Liver (tissue), 9 donors: Measurements from ENCODE around the gene PLXDC2. TPM values are rescaled to one million over a fixed set of nuclear protein-coding genes. Genes with fewer than 3 reads are reported as not detected.

Experiments used
- DNase-seq: peaks from one replicate; pipeline ENCODE4 v3.0.0-alpha.2; 2017; ENCODE audit warnings: low spot score
- H3K27ac ChIP-seq, 2 donors: one replicate each; pipeline ENCODE4 v1.7.0; 2013; ENCODE audit warnings: inconsistent platforms in 2 of 2, low read length in 2 of 2, control low read depth in 1 of 2, low read depth in 1 of 2, mild to moderate bottlenecking in 1 of 2
- H3K27me3 ChIP-seq, 4 donors: one replicate each; pipeline versions ENCODE4 v1.6.1 to v1.7.0; 2013; ENCODE audit warnings: low read length in 3 of 4, inconsistent platforms in 1 of 4, mild to moderate bottlenecking in 1 of 4, moderate library complexity in 1 of 4; ENCODE audit not compliant: control insufficient read depth in 4 of 4, insufficient read depth in 4 of 4
- H3K36me3 ChIP-seq, 4 donors: one replicate each; pipeline versions ENCODE4 v1.6.1 to v1.7.0; 2013; ENCODE audit warnings: low read length in 3 of 4, mild to moderate bottlenecking in 3 of 4, low read depth in 1 of 4, moderate library complexity in 1 of 4; ENCODE audit not compliant: control insufficient read depth in 4 of 4, insufficient read depth in 3 of 4
- H3K4me1 ChIP-seq, 4 donors: one replicate each; pipeline versions ENCODE4 v1.6.1 to v1.7.0; 2013; ENCODE audit warnings: low read length in 3 of 4, mild to moderate bottlenecking in 3 of 4, moderate library complexity in 1 of 4; ENCODE audit not compliant: control insufficient read depth in 4 of 4, insufficient read depth in 4 of 4
- H3K4me3 ChIP-seq, 3 donors: one replicate each; pipeline versions ENCODE4 v1.6.1 to v1.7.0; 2013; ENCODE audit warnings: low read length in 3 of 3, control low read depth in 1 of 3, low read depth in 1 of 3, mild to moderate bottlenecking in 1 of 3
- H3K9ac ChIP-seq, 2 donors: one replicate each; pipeline ENCODE4 v1.7.0; 2013; ENCODE audit warnings: low read length in 2 of 2, mild to moderate bottlenecking in 2 of 2, moderate library complexity in 2 of 2, control low read depth in 1 of 2, low read depth in 1 of 2
- H3K9me3 ChIP-seq, 4 donors: one replicate each; pipeline versions ENCODE4 v1.6.1 to v1.7.0; 2013; ENCODE audit warnings: low read length in 3 of 4; ENCODE audit not compliant: control insufficient read depth in 4 of 4
- EGR1 ChIP-seq, 2 donors: IDR thresholded peaks; 2 replicates each; pipeline ENCODE4 v1.6.1; 2016 to 2018; ENCODE audit warnings: antibody characterized with exemption in 2 of 2, low read depth in 2 of 2
- FOXA1 ChIP-seq: IDR thresholded peaks from 2 replicates; pipeline ENCODE4 v1.6.1; 2016; ENCODE audit warnings: antibody characterized with exemption
- FOXA2 ChIP-seq: IDR thresholded peaks from 2 replicates; pipeline ENCODE4 v1.6.1; 2016; ENCODE audit warnings: antibody characterized with exemption
- GABPA ChIP-seq, 2 donors: IDR thresholded peaks in 1 of 2; conservative IDR thresholded peaks in 1 of 2; 2 replicates each; pipeline ENCODE4 v1.6.1; 2016; ENCODE audit warnings: antibody characterized with exemption in 2 of 2, mild to moderate bottlenecking in 1 of 2, moderate library complexity in 1 of 2
- HNF4A ChIP-seq, 2 donors: conservative IDR thresholded peaks; 2 replicates each; pipeline ENCODE4 v1.6.1; 2016; ENCODE audit warnings: antibody characterized with exemption in 2 of 2, mild to moderate bottlenecking in 2 of 2
- HNF4G ChIP-seq: IDR thresholded peaks from 2 replicates; pipeline ENCODE4 v1.6.1; 2016; ENCODE audit warnings: antibody characterized with exemption
- JUND ChIP-seq, 2 donors: IDR thresholded peaks; 2 replicates each; pipeline ENCODE4 v1.6.1; 2016; ENCODE audit warnings: antibody characterized with exemption in 2 of 2
- NR2F2 ChIP-seq: IDR thresholded peaks from 2 replicates; pipeline ENCODE4 v1.6.1; 2016; ENCODE audit warnings: antibody characterized with exemption
- RAD21 ChIP-seq, 2 donors: IDR thresholded peaks; 2 replicates each; pipeline ENCODE4 v1.6.1; 2016; ENCODE audit warnings: antibody characterized with exemption in 2 of 2, mild to moderate bottlenecking in 2 of 2
- RXRA ChIP-seq, 2 donors: IDR thresholded peaks; 2 replicates each; pipeline ENCODE4 v1.6.1; 2017 to 2018; ENCODE audit warnings: antibody characterized with exemption in 2 of 2, mild to moderate bottlenecking in 1 of 2
- SP1 ChIP-seq: IDR thresholded peaks from 2 replicates; pipeline ENCODE4 v1.6.1; 2018; ENCODE audit warnings: antibody characterized with exemption, mild to moderate bottlenecking
- TAF1 ChIP-seq: conservative IDR thresholded peaks from 2 replicates; pipeline ENCODE4 v1.6.1; 2016; ENCODE audit warnings: antibody characterized with exemption, mild to moderate bottlenecking
- YY1 ChIP-seq: IDR thresholded peaks from 2 replicates; pipeline ENCODE4 v1.6.1; 2016; ENCODE audit warnings: antibody characterized with exemption, mild to moderate bottlenecking
- WGBS: extraction: QIAGEN DNeasy Blood & Tissue Kit; methylation state at CpG from one replicate; pipeline ENCODE4 v1.1.7; 2013; 5-methylcytosine and 5-hydroxymethylcytosine counted together
- polyA plus RNA-seq, 2 donors: library from polyadenylated mRNA; stranded (reverse) in 1 of 2; unstranded in 1 of 2; fragments of 200-250 nt in 1 of 2; fragments of >200 nt in 1 of 2; fragmentation: Nextera tagmentation in 1 of 2; extraction: Ambion mirVana in 1 of 2; gene quantifications; one replicate each; pipeline versions ENCODE4 v1.2.1 to v1.2.3, GENCODE V29; 2013 to 2015
- total RNA-seq, 2 donors: library from RNA; depleted of rRNA; stranded (reverse); fragments of >200 nt; gene quantifications; one replicate each; pipeline ENCODE4 v1.2.3, GENCODE V29; 2014
- TF ChIP-seq, protein P1 (sequence below): IDR thresholded peaks from 2 replicates; pipeline ENCODE4 v1.6.1; 2016; ENCODE audit warnings: antibody characterized with exemption, mild to moderate bottlenecking
- TF ChIP-seq, protein P2 (sequence below): IDR thresholded peaks from 2 replicates; pipeline ENCODE4 v1.6.1; 2016; ENCODE audit warnings: antibody characterized with exemption
- TF ChIP-seq, protein P3 (sequence below): IDR thresholded peaks from 2 replicates; pipeline ENCODE4 v1.6.1; 2016; ENCODE audit warnings: antibody characterized with exemption
- TF ChIP-seq, protein P4 (sequence below): fragments of 150-350 bp; IDR thresholded peaks from 2 replicates; pipeline ENCODE4 v1.5.1; 2017; ENCODE audit warnings: improper control_type of control experiment, low read depth, low read length; ENCODE audit not compliant: missing input control
- TF ChIP-seq, protein P5 (sequence below): IDR thresholded peaks from 2 replicates; pipeline ENCODE4 v1.6.1; 2016; ENCODE audit warnings: antibody characterized with exemption
- donor health status: healthy.
- donor health status: healthy.
- donor health status: healthy.
- donor health status: healthy.
- donor health status: healthy.

Gene PLXDC2
- total and polyA plus RNA-seq, 4 donors, result 1.4 to 5.1 (median 2.4) TPM

DNA sequence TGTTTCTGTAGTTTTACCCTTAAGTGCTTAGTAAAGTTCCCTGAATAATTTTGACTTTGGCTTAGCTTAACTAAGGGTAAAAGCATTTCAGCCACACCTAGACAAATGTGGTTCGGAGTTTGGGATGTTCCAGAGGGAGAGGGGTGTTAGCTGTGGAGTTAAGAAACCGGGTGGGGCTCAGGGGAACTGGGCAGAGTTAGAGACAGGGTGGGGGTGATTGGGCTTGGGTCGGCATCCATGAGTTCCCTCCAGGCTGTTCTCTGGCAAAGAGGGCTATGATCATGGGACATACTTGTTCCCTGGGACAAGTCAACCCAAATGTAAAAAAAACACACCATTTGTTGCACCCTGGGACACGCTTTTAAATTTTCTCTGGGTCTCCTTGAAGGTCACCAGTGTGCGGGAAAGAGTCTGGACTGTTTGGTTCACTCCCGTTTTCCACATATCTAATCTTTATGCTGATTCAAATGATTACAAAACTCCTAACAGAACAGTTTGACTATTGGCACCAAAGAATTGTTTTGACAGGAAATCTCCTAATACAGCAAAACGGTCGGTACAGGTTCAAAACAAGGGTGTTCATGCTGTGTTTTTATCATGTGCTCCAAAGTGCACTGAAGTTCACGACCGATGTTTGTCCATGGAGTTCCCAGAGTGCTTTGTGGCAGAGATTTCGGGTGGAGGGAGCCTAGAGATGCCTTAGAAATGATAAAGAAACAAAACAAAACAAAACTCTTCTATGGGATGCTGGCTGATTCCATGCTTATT, 56.5 kb downstream of the PLXDC2 start:
- Histone ChIP-seq H3K9ac (no peak overlapping the region), H3K27ac (no peak overlapping the region), H3K4me3 (no peak overlapping the region), H3K36me3 (no peaks in the 10 kb centered on the region), H3K27me3 (no peaks in the 10 kb centered on the region), H3K4me1 (peaks cover 0 to 7% (median 2%) of the 10 kb centered on the region in 4 donors), H3K9me3 (no peaks in the 10 kb centered on the region)
- 43% methylated on average over 11 of the region's 11 CpGs for WGBS
- TF ChIP-seq FOXA1 (peak; percentile 7), FOXA2 (peak; percentile 5), EGR1 (IDR thresholded peaks at IDR 0.05; ENCODE audit: low read depth in 2 of 2) (no peak), NR2F2 (no peak), TAF1 (no peak), GABPA (IDR thresholded peaks at IDR 0.05 in 1 of 2, conservative IDR thresholded peaks at IDR 0.05 in 1 of 2) (no peak), JUND (IDR thresholded peaks at IDR 0.05) (peak in 1 of 2 donors; percentile 9), YY1 (peak; percentile 43), SP1 (peak; percentile 67), HNF4G (no peak), RXRA (IDR thresholded peaks at IDR 0.05) (peak; percentile 81 to 85), RAD21 (IDR thresholded peaks at IDR 0.05) (peak; percentile 45 to 46), HNF4A (conservative IDR thresholded peaks at IDR 0.05) (peak; percentile 59 to 61)
- TF ChIP-seq, protein P1, sequence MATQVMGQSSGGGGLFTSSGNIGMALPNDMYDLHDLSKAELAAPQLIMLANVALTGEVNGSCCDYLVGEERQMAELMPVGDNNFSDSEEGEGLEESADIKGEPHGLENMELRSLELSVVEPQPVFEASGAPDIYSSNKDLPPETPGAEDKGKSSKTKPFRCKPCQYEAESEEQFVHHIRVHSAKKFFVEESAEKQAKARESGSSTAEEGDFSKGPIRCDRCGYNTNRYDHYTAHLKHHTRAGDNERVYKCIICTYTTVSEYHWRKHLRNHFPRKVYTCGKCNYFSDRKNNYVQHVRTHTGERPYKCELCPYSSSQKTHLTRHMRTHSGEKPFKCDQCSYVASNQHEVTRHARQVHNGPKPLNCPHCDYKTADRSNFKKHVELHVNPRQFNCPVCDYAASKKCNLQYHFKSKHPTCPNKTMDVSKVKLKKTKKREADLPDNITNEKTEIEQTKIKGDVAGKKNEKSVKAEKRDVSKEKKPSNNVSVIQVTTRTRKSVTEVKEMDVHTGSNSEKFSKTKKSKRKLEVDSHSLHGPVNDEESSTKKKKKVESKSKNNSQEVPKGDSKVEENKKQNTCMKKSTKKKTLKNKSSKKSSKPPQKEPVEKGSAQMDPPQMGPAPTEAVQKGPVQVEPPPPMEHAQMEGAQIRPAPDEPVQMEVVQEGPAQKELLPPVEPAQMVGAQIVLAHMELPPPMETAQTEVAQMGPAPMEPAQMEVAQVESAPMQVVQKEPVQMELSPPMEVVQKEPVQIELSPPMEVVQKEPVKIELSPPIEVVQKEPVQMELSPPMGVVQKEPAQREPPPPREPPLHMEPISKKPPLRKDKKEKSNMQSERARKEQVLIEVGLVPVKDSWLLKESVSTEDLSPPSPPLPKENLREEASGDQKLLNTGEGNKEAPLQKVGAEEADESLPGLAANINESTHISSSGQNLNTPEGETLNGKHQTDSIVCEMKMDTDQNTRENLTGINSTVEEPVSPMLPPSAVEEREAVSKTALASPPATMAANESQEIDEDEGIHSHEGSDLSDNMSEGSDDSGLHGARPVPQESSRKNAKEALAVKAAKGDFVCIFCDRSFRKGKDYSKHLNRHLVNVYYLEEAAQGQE, result peak; percentile 11
- TF ChIP-seq, protein P2, sequence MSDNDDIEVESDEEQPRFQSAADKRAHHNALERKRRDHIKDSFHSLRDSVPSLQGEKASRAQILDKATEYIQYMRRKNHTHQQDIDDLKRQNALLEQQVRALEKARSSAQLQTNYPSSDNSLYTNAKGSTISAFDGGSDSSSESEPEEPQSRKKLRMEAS, result no peak
- TF ChIP-seq, protein P3, sequence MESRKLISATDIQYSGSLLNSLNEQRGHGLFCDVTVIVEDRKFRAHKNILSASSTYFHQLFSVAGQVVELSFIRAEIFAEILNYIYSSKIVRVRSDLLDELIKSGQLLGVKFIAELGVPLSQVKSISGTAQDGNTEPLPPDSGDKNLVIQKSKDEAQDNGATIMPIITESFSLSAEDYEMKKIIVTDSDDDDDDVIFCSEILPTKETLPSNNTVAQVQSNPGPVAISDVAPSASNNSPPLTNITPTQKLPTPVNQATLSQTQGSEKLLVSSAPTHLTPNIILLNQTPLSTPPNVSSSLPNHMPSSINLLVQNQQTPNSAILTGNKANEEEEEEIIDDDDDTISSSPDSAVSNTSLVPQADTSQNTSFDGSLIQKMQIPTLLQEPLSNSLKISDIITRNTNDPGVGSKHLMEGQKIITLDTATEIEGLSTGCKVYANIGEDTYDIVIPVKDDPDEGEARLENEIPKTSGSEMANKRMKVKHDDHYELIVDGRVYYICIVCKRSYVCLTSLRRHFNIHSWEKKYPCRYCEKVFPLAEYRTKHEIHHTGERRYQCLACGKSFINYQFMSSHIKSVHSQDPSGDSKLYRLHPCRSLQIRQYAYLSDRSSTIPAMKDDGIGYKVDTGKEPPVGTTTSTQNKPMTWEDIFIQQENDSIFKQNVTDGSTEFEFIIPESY, result peak; percentile 42
- TF ChIP-seq, protein P4, sequence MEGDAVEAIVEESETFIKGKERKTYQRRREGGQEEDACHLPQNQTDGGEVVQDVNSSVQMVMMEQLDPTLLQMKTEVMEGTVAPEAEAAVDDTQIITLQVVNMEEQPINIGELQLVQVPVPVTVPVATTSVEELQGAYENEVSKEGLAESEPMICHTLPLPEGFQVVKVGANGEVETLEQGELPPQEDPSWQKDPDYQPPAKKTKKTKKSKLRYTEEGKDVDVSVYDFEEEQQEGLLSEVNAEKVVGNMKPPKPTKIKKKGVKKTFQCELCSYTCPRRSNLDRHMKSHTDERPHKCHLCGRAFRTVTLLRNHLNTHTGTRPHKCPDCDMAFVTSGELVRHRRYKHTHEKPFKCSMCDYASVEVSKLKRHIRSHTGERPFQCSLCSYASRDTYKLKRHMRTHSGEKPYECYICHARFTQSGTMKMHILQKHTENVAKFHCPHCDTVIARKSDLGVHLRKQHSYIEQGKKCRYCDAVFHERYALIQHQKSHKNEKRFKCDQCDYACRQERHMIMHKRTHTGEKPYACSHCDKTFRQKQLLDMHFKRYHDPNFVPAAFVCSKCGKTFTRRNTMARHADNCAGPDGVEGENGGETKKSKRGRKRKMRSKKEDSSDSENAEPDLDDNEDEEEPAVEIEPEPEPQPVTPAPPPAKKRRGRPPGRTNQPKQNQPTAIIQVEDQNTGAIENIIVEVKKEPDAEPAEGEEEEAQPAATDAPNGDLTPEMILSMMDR, result no peak
- TF ChIP-seq, protein P5, sequence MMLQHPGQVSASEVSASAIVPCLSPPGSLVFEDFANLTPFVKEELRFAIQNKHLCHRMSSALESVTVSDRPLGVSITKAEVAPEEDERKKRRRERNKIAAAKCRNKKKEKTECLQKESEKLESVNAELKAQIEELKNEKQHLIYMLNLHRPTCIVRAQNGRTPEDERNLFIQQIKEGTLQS, result no peak
- no peak for DNase-seq
